GM12892 (cell line): ENCODE measurements around the gene SMIM29.
"Not testable (repeated sequence)": the region's sequence is repeated elsewhere in the genome, so short reads cannot be mapped to it uniquely, and the experiment has no call there.

ENCODE experiments used
- DNase-seq: peaks from one replicate; pipeline ENCODE4 v3.0.0; 2011; ENCODE audit not compliant: insufficient read length
- FAIRE-seq: peaks from 2 replicates; lab custom pipeline; 2011; peaks lifted over from hg19 to GRCh38; lab: Jason Lieb, UNC
- POLR2A ChIP-seq: IDR thresholded peaks from 2 replicates; pipeline ENCODE4 v1.6.1; 2011; ENCODE audit warnings: low read depth, low read length, control low read depth
- POLR2AphosphoS5 ChIP-seq: IDR thresholded peaks from 2 replicates; pipeline ENCODE4 v1.6.1; 2011; ENCODE audit warnings: low read depth, low read length, control low read depth
- TAF1 ChIP-seq: IDR thresholded peaks from 2 replicates; pipeline ENCODE4 v1.6.1; 2011; ENCODE audit warnings: low read depth, mild to moderate bottlenecking, control low read depth, low read length, borderline replicate concordance

The SMIM29 gene

GRCh38 chr6:34276881-34277762 lies 28.3 kb upstream of the SMIM29 start:
- no peak for DNase-seq
- TF ChIP-seq POLR2A (no peak), TAF1 (no peak), POLR2AphosphoS5 (no peak)
- no peak for FAIRE-seq

- DNase-seq (no peak), FAIRE-seq (no peak)
- TF ChIP-seq POLR2A, result no peak
- TF ChIP-seq POLR2AphosphoS5, result no peak
- TF ChIP-seq TAF1, result no peak
Observed at GRCh38 chr6:34276191-34276590, 27.4 kb upstream of the SMIM29 start.

- TF ChIP-seq POLR2AphosphoS5 (no peak), TAF1 (no peak), POLR2A (no peak)
- FAIRE-seq (no peak), DNase-seq (no peak)
Observed at GRCh38 chr6:34275128-34275804, 26.5 kb upstream of the SMIM29 start.

- TF ChIP-seq TAF1 (no peak), POLR2A (no peak), POLR2AphosphoS5 (no peak)
- FAIRE-seq, result no peak
- DNase-seq, result no peak
Observed at GRCh38 chr6:34274129-34274528, 25.3 kb upstream of the SMIM29 start.

- FAIRE-seq (no peak), DNase-seq (no peak)
- TF ChIP-seq TAF1, result no peak
- TF ChIP-seq POLR2A, result no peak
- TF ChIP-seq POLR2AphosphoS5, result no peak
Observed at GRCh38 chr6:34273242-34273805, 24.5 kb upstream of the SMIM29 start.

GRCh38 chr6:34272013-34272926 lies 23.5 kb upstream of the SMIM29 start:
- FAIRE-seq, result no peak
- no peak for DNase-seq
- no peak for TF ChIP-seq POLR2AphosphoS5

- FAIRE-seq, DNase-seq: not testable (repeated sequence)
Observed at GRCh38 chr6:34269658-34270341, 21.0 kb upstream of the SMIM29 start.

GRCh38 chr6:34269132-34269531 lies 20.3 kb upstream of the SMIM29 start:
- not testable (repeated sequence) for DNase-seq, FAIRE-seq

GRCh38 chr6:34267746-34268145 lies 18.9 kb upstream of the SMIM29 start:
- no peak for FAIRE-seq
- no peak for DNase-seq
- TF ChIP-seq TAF1, result no peak
- TF ChIP-seq POLR2AphosphoS5, result no peak
- TF ChIP-seq POLR2A, result no peak

- not testable (repeated sequence) for DNase-seq, FAIRE-seq
Observed at GRCh38 chr6:34263484-34263883, 14.7 kb upstream of the SMIM29 start.
